GM21717 (cell line): ENCODE measurements around the gene SMG6.
A peak's percentile ranks its signal among the peaks of the same experiment; 100 is the strongest.

Experiments used
- ATAC-seq: cut with Tn5 transposase; IDR thresholded peaks from one replicate; pipeline ENCODE4 v1.9.1; 2021; ENCODE audit warnings: mild to moderate bottlenecking, moderate library complexity; ENCODE audit not compliant: unreplicated experiment

SMG6 gene

GRCh38 chr17:2064520-2064971, 239.0 kb downstream of the SMG6 start:
- no peak for ATAC-seq

DNA sequence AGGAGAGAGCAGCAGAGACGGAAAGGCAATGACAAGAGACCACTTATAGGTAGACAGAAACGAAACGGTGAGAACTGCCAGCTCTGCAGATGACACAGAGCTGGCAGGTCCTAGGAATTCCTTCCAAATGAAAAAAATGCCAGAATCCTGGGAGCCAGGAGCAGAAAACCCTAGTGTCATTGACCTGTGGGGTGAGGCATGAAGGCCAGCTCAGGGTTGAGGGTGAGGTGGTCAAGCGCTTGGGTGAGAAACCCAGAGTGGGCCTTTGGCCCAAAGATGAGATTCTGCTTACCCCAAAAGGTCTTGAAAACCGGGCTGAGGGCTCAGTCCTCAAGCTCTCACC, 239.5 kb downstream of the SMG6 start:
- ATAC-seq, result no peak

- no peak for ATAC-seq
Measured at GRCh38 chr17:2063261-2064146, 240.1 kb downstream of the SMG6 start.

- no peak for ATAC-seq
Measured at GRCh38 chr17:2062571-2063183, 240.9 kb downstream of the SMG6 start.

DNA sequence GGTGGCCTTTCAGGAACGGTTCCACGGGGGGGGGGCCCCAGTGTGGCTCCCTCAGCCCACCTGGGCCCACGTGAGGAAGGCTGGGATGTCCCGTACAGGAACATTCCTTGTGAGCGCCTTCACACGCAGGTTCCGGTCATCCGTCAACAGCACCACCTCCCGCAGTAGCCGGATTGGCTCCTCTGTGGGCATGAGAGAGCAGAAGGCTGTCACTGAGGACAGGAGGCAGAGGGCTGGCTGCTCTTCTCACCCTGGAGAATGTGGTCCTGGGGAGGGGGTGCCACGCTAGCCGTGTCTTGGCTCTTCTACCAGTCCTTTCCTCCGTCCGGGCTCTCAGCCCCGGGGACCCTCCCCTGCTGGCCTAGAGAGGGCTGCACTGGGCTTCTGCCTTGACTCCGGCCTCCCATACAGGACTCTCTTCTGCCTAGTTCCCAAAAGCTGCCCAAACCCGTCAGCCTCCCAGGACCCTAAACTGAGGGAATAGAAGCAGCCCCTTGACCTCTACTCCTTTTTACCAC, 242.1 kb downstream of the SMG6 start:
- no peak for ATAC-seq

DNA sequence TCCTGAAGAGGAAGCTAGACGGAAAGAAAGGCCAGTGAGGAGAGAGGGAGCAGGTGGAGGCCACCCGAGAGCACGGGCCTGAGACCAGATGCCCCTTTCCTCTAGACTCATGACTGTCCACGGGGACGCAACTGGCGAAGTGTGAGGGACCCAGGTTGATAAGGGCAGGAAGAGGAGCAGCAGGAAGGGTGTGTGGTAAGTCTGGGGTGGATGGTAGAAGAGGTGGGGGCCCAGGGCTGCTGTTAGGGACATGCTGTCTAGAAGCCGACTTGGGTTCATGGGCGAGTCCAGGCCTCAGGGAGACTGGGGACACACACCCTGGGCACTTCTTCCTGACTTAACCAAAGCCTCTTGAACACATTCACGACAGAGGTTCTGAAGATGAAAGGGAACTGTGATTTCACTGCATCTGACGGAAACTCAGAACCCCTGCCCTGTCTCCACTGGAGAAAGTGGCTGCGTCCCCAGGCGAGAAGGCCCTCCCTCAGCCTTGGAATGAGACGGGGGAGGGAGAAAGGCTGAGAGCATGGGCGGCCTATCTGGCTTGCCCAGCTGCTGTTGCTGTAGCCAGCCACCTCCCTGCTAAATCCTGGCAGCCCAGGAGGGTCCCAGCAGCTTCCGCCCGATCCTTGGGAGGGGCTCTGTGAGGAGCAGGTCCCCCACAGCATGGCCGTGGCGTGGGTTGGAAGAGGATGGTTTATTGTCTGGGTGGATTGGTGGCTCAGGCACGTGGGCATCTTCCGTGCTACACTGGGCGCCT, 242.7 kb downstream of the SMG6 start:
- ATAC-seq, result no peak

DNA sequence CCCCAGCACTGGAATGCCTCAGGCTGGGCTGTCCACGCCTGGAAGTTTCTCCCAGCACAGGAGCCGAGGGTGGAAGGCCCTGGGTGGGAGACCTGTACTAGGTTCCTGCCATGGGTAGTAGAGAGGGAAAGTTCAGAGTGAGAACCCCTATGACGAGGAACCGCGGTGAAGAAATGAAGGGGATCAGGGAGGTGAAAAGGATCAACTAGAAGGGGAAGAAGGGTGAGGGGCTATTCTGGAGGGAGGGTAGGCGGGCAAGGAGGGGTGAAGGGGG, 243.3 kb downstream of the SMG6 start:
- no peak for ATAC-seq

GRCh38 chr17:2059547-2060384, 243.8 kb downstream of the SMG6 start:
- no peak for ATAC-seq

- no peak for ATAC-seq
Measured at GRCh38 chr17:2058586-2059546, 244.7 kb downstream of the SMG6 start.

DNA sequence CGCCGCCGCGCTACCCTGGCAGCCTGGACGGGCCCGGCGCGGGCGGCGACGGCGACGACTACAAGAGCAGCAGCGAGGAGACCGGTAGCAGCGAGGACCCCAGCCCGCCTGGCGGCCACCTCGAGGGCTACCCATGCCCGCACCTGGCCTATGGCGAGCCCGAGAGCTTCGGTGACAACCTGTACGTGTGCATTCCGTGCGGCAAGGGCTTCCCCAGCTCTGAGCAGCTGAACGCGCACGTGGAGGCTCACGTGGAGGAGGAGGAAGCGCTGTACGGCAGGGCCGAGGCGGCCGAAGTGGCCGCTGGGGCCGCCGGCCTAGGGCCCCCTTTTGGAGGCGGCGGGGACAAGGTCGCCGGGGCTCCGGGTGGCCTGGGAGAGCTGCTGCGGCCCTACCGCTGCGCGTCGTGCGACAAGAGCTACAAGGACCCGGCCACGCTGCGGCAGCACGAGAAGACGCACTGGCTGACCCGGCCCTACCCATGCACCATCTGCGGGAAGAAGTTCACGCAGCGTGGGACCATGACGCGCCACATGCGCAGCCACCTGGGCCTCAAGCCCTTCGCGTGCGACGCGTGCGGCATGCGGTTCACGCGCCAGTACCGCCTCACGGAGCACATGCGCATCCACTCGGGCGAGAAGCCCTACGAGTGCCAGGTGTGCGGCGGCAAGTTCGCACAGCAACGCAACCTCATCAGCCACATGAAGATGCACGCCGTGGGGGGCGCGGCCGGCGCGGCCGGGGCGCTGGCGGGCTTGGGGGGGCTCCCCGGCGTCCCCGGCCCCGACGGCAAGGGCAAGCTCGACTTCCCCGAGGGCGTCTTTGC, 245.6 kb downstream of the SMG6 start:
- no peak for ATAC-seq

- ATAC-seq, result no peak
Measured at GRCh38 chr17:2057175-2057759, 246.3 kb downstream of the SMG6 start.

DNA sequence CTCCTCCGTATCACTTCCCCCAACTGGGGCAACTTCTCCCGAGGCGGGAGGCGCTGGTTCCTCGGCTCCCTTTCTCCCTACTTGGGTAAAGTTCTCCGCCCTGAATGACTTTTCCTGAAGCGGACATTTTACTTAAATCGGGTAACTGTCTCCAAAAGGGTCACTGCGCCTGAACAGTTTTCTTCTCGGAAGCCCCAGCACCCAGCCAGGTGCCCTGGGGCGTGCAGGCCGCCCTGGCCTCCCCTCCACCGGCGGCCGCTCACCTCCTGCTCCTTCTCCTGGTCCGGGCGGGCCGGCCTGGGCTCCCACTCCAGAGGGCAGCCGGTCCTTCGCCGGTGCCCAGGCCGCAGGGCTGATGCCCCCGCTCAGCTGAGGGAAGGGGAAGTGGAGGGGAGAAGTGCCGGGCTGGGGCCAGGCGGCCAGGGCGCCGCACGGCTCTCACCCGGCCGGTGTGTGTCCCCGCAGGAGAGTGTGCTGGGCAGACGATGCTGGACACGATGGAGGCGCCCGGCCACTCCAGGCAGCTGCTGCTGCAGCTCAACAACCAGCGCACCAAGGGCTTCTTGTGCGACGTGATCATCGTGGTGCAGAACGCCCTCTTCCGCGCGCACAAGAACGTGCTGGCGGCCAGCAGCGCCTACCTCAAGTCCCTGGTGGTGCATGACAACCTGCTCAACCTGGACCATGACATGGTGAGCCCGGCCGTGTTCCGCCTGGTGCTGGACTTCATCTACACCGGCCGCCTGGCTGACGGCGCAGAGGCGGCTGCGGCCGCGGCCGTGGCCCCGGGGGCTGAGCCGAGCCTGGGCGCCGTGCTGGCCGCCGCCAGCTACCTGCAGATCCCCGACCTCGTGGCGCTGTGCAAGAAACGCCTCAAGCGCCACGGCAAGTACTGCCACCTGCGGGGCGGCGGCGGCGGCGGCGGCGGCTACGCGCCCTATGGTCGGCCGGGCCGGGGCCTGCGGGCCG, 247.1 kb downstream of the SMG6 start:
- no peak for ATAC-seq

- ATAC-seq, result no peak
Measured at GRCh38 chr17:2055292-2056205, 248.0 kb downstream of the SMG6 start.

DNA sequence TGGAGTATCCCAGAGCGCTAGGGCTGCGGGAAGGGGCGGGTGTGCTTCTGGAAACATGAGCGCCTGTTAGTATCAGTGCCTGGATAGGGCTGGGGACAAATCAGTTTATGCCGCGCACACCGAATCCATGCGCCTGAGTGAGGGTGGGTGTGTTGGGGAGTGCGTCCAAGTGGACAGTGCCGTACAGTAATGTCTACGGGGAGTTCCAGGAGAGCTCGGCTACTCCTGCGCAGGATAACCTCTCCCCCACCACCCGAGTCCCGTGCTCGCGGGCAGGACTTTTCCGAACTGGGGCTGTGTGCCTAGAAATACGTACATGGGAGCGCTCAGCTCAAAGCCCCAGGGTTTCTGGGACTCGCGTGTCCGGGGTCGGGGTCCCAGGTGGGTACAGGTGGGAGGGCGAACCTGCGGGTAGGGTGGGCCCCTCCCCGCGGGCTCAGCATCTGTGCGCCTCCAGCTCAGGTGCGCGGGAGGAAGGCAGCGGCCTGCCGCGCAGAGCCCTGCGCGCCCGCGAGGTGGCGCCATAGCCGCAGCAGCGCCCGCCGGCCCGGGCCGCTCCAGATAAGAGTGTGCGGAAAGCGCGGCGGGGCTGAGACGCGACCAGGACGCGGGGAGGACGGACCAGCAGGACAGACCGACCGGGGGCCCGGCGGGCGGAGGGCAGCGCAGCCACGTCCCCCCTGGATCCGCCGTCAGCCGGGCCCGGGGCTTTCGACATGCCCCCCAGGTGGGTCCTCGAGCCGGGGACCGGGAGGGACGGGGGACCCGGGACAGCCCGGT, 248.9 kb downstream of the SMG6 start, which contains the start of gene HIC1:
HIC1 (plus strand) TSS at position 592 of the 780 bp plus-strand sequence. CDS start 1,588 bp downstream, outside the sequence.
- ATAC-seq, result peak; percentile 25

DNA sequence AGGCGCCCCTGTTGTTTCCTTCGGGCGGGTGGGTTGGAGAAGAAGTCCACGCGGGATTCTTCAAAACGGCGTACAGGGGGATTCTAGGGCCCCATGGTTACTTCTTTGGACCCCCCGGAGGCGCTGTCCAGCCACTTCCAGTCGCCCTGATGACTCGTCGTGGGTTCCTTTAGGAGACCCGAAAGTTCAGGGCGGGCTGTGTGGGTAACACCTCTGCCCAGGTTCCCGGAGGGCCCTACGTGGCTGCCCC, 249.4 kb downstream of the SMG6 start:
- ATAC-seq, result no peak
